ENCODE data around the gene ZMIZ1.

The ZMIZ1 gene, protein sequence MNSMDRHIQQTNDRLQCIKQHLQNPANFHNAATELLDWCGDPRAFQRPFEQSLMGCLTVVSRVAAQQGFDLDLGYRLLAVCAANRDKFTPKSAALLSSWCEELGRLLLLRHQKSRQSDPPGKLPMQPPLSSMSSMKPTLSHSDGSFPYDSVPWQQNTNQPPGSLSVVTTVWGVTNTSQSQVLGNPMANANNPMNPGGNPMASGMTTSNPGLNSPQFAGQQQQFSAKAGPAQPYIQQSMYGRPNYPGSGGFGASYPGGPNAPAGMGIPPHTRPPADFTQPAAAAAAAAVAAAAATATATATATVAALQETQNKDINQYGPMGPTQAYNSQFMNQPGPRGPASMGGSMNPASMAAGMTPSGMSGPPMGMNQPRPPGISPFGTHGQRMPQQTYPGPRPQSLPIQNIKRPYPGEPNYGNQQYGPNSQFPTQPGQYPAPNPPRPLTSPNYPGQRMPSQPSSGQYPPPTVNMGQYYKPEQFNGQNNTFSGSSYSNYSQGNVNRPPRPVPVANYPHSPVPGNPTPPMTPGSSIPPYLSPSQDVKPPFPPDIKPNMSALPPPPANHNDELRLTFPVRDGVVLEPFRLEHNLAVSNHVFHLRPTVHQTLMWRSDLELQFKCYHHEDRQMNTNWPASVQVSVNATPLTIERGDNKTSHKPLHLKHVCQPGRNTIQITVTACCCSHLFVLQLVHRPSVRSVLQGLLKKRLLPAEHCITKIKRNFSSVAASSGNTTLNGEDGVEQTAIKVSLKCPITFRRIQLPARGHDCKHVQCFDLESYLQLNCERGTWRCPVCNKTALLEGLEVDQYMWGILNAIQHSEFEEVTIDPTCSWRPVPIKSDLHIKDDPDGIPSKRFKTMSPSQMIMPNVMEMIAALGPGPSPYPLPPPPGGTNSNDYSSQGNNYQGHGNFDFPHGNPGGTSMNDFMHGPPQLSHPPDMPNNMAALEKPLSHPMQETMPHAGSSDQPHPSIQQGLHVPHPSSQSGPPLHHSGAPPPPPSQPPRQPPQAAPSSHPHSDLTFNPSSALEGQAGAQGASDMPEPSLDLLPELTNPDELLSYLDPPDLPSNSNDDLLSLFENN

GRCh38 chr10:79068562-79069324 lies at the start of gene ZMIZ1:
ZMIZ1 (plus strand) TSS chr10:79068966; CDS start chr10:79201633, 132,667 bp downstream.
- TF ChIP-seq ZFX (IDR thresholded peaks at IDR 0.05; ENCODE audit: borderline replicate concordance) = no peak
- TF ChIP-seq, protein P1, sequence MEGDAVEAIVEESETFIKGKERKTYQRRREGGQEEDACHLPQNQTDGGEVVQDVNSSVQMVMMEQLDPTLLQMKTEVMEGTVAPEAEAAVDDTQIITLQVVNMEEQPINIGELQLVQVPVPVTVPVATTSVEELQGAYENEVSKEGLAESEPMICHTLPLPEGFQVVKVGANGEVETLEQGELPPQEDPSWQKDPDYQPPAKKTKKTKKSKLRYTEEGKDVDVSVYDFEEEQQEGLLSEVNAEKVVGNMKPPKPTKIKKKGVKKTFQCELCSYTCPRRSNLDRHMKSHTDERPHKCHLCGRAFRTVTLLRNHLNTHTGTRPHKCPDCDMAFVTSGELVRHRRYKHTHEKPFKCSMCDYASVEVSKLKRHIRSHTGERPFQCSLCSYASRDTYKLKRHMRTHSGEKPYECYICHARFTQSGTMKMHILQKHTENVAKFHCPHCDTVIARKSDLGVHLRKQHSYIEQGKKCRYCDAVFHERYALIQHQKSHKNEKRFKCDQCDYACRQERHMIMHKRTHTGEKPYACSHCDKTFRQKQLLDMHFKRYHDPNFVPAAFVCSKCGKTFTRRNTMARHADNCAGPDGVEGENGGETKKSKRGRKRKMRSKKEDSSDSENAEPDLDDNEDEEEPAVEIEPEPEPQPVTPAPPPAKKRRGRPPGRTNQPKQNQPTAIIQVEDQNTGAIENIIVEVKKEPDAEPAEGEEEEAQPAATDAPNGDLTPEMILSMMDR (IDR thresholded peaks at IDR 0.05) = peak; percentile 56
- peak within 1 kb of the TSS; percentile 97 for H3K27ac ChIP-seq

- no peak overlapping the region for H3K27ac ChIP-seq
- TF ChIP-seq, protein P1 (IDR thresholded peaks at IDR 0.05) = no peak
- TF ChIP-seq ZFX (IDR thresholded peaks at IDR 0.05; ENCODE audit: borderline replicate concordance) = no peak
These were observed 49.2 kb upstream of the ZMIZ1 start for GRCh38 chr10:79019441-79020014.

DNA sequence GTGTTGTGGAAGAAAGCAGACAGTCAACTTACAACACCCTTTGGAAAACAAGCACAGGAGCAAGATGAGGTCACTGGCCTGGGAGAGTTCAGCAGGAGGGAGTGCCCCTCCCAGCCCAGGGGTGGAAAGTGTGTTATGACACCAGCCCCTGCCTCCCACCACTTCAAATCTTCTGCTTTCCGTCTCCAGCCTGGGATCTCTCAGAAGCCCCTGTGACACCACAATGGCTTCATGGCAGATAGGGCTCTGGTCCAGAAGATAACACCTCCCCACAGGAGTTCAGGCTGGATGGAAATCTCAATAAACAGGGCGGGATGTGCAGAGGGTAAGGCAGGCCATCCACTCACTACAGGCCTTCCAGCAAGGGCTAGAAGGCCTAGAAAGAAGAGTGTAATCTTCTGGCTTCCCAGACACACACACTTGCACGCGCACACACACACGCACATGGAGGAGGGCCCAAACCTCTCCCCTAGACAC lies 48.7 kb upstream of the ZMIZ1 start:
- TF ChIP-seq ZFX (IDR thresholded peaks at IDR 0.05; ENCODE audit: borderline replicate concordance) = no peak
- TF ChIP-seq, protein P1 (IDR thresholded peaks at IDR 0.05) = no peak
- no peak overlapping the region for H3K27ac ChIP-seq

DNA sequence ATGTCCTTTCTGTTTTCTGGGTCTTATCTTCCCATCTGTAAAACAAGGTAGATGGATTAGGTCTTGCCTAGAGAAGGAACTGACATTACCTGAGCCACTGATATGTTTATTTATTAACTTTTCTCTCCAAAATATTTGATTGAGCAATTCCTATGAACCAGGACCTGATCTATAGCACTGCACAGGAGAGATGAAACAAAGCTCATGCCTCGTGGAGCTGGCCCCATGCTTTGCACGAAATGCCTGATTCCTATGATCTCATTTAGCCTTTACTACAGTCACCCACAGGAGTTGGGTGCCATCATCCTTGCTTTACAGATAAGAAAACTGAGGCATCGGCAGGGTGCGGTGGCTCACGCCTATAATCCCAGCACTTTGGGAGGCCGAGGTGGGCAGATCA lies 48.2 kb upstream of the ZMIZ1 start:
- TF ChIP-seq, protein P1 (IDR thresholded peaks at IDR 0.05) = no peak
- no peak for TF ChIP-seq ZFX (IDR thresholded peaks at IDR 0.05; ENCODE audit: borderline replicate concordance)
- no peak overlapping the region for H3K27ac ChIP-seq

GRCh38 chr10:79021331-79021907 lies 47.3 kb upstream of the ZMIZ1 start:
- H3K27ac ChIP-seq = no peak overlapping the region
- no peak for TF ChIP-seq ZFX (IDR thresholded peaks at IDR 0.05; ENCODE audit: borderline replicate concordance)
- TF ChIP-seq, protein P1 (IDR thresholded peaks at IDR 0.05) = no peak

DNA sequence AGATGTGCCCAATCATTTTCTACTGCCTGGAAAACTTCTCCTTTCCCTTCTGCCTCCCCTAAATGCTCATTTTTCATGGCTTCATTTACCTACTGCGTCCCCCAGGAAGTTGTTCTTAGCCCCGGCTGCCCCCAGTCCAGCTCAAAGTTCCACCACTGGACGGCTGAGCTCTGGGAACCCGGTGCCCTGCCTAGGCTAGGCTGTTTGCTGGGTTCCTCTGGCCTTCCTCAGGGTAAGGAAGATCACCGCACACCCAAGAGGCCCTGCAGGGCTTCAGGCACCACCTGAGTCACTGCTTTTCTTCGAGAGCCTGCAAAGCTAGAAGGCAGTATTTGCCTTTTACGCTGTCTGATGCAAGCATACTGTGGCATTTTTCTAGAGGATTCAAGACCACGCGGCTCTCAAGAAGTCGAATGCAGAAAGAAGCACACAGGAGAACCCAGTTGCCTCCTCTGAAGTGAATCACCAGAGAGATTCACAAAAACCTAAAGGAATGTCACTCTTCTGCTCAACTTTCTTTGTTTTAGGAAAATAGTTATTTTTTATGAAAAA lies 46.7 kb upstream of the ZMIZ1 start:
- TF ChIP-seq ZFX (IDR thresholded peaks at IDR 0.05; ENCODE audit: borderline replicate concordance) = no peak
- TF ChIP-seq, protein P1 (IDR thresholded peaks at IDR 0.05) = no peak
- no peak overlapping the region for H3K27ac ChIP-seq
